ENCODE results near the gene CCDC24. TPM values are rescaled to one million over a fixed set of nuclear protein-coding genes. Genes with fewer than 3 reads are reported as not detected.
A peak's percentile ranks its signal among the peaks of the same experiment; 100 is the strongest.

CCDC24 gene
- total and polyA plus RNA-seq, 9 of the 15 experiments (the other 6 are each of a cell fraction or from before 2014, with no cell fraction given): 0.31 to 4.5 (median 1.5) TPM

- TF ChIP-seq TAF1 (IDR thresholded peaks at IDR 0.05; ENCODE audit: control insufficient read depth, extremely low read depth, insufficient read depth, low read length, severe bottlenecking) (peak; percentile 72), BDP1 (IDR thresholded peaks at IDR 0.05; ENCODE audit: insufficient read depth, insufficient read length) (no peak), TFE3 (CRISPR knock-in tag; IDR thresholded peaks at IDR 0.05) (peak; percentile 100), ZNF143 (CRISPR knock-in tag; IDR thresholded peaks at IDR 0.05) (peak; percentile 99), ZNF274 (IDR thresholded peaks at IDR 0.05; ENCODE audit: borderline replicate concordance, low read depth, low read length) (peak; percentile 49; the same call in 1 of the 2 replicates), HBP1 (CRISPR knock-in tag; IDR thresholded peaks at IDR 0.05) (peak; percentile 66; the same call in 1 of the 2 replicates), SREBF2 (CRISPR knock-in tag; IDR thresholded peaks at IDR 0.05) (no peak), CBFA2T2 (conservative IDR thresholded peaks at IDR 0.05) (peak; percentile 99), ID3 (CRISPR knock-in tag; IDR thresholded peaks at IDR 0.05) (no peak), ID3 (tag; IDR thresholded peaks at IDR 0.05) (peak; percentile 27; the same call in 1 of the 2 replicates), NFRKB (IDR thresholded peaks at IDR 0.05; ENCODE audit: low read depth) (peak; percentile 51; the same call in 1 of the 2 replicates), MTA1 (IDR thresholded peaks at IDR 0.05; ENCODE audit: borderline replicate concordance) (peak; percentile 98), ZBTB9 (CRISPR knock-in tag; IDR thresholded peaks at IDR 0.05) (peak; percentile 11; the same call in 1 of the 2 replicates), KDM1A (IDR thresholded peaks at IDR 0.05) (no peak), GMEB1 (CRISPR knock-in tag; IDR thresholded peaks at IDR 0.05) (peak; percentile 99), SIN3B (IDR thresholded peaks at IDR 0.05; ENCODE audit: low read depth) (peak; percentile 82; the same call in 1 of the 2 replicates)
Observed at GRCh38 chr1:43974443-43975248, 16.8 kb upstream of the CCDC24 start, which contains the start of gene ATP6V0B (continued).
